ENCODE results near the gene GRID1.

GRID1 gene

DNA sequence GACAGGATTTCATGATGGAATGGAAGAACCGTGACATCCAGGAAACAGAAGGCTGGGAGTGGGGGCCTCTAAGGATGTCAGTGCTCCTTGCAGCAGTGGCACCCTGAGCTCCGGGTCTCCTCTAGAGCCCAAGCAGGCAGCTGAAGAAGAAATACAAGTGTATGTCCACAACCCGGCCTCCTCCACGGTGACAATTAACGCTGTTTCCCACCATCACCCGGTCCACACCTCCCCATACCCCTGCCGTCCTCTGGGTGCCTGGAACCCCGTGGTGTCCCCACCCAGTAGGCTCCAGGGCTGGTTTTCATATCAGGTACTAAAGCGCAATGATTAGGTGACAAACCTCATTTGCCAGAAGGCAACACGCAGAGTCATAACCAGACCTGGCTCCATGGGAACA is 30.3 kb downstream of the GRID1 start:
- no peak for DNase-seq

DNA sequence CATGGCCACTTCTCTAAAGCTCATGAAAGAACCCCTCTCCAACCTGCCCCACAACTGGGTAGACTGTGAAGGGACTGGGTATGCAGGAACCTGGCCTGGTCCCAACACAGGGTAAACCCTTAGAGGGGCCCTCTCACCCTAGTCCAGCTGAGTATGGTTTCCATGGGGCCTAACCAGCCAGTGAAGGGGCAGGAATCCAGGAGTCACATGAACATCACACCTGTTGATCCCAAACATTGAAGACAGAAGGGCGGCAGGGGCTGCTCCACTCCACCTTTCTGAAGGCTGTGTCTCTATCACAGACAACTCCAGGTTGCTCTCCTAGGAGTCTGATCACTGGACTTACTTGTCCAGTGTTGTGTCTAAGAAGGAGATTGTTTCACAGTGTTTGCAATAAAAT is 30.8 kb downstream of the GRID1 start:
- DNase-seq: no peak

DNA sequence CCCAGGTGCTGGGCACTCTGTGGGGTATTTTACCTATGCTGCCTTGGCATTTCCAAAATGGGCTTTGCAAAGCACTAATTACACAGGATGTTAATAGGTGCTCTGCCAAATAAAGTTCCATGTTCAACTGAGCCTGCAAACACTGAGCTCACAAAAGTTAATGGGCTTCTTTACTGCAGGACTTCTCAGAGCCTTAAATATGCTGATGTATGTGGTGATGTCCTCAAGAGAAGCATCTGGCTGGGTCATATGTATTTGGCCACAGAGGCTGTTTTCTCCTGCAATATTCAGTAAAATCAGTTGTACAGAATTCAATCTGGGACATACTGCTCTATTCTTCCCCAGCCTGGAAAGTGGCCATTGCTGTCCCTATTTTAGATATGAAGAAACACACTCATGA is 31.3 kb downstream of the GRID1 start:
- DNase-seq: no peak

DNA sequence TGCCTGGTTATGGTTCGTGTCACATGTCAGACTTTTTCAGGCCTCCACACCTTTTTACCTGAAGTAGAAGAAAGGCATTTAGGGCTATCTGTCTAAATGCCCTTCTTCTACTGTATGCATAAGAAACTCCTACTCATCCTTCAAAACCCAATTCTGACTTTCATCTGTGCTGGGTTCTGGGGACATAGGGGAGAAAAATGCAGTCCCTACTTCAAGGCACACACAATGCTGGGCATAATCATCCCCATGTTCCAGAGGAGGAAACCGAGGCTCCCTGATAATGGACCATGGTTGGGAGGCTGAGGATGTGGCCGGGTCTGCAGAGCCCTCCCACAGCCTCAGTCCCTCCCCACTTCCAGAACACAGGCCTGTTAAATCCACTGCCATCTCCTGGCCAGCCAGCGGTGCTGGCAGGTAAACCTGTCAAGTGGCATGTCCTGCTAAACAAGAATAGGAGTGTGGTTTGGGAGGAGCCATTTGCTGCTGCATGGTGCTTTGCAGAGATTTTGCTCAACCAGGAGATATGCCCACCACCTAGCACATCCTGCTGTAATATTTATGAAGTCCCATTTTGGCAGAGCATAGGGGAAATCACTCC is 32.0 kb downstream of the GRID1 start:
- no peak for DNase-seq

DNA sequence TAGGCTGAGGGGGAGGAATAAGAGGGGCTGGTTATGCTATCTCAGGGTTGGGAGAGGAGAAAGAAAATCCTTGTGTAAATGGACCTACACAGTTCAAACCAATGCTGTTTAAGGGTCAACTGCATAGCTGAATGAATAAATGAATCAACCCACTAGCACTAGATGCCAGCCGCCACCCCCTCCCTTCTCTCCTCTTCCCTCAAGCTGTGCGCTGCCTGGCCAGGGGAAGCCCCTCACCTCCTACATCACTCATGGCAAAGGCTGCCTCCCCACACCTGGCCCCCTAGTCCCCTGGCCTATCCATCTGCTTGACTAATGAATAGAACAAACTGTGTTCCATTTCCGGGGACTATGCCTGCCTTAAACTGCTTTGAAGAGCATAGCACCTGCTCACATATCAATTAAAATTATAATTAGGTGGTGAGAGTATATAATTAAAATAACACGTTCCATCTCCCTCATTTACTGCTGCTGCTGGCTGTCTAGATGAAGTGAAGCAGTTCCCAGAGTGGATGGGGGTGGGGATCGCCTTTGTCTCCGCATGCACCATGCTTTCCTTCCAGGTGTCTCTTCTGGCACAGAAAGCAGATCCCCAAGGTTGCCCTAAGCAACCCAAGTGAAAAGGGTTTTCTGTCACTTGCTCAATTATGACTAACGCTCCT is 32.6 kb downstream of the GRID1 start:
- no peak for DNase-seq

DNA sequence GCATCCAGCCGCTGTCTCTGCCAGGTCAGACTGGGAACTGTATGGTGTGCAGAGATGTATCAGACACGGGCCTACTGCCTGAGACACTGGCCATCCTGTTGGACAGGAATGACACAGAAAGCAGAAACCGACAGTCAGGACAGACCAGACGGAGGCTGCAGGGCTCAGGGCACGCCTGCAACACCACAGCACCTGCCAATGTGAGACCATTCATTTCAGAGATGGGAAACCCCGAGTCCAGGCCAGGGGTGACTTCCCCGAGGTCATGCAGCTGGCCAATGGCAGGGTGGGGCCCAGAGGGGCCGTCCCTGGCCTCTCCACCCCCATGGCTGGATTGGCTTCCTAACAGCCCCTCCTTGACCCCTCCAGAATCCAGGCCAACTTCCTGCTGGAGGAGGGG is 34.7 kb downstream of the GRID1 start:
- DNase-seq: no peak

DNA sequence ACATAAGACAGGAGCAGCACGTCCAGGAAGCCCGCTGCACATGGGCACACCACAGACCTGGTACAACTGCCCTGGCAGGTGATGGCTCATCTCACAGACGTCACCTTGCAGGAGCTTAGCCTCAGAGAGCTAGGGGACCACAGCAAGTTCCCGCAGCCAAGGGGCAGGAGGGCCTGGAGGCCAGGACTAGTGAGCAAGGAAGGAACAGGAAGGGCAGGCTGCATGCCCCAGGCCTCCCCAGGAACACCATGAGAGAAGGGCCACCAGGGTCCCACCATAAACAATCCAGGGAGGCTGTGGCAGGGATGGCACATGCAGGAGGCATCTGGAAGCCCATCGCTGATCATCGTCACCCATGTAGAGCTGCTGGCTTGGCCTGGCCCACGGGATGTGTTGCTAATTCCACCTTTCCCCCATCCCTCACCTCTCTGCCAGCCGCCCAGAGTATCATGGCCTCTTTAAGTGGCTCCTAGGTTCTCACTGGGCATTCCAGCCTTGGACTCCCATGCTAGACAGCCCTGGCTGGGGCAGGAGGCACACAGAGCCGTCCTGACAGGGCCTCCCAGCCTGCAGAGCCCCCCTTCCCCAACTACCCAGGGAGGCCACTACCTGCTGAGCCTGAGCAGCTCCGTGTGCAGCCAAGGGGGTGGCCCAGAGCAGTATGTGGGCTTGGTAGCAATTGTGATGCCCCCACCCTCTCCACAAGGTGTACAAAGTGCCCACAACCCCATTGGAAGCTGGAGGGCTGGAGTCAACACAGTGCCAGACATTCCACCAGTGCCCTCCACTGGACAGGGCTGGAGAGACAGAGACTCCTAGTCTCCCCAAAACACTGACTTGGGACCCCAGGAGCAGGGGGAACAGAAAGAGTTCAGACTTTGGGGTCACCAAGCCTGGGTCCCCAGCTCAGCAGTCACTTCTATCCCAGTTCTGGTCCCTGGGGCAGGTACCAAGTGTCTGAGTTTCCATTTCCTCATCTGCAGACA is 35.5 kb downstream of the GRID1 start:
- no peak for DNase-seq

DNA sequence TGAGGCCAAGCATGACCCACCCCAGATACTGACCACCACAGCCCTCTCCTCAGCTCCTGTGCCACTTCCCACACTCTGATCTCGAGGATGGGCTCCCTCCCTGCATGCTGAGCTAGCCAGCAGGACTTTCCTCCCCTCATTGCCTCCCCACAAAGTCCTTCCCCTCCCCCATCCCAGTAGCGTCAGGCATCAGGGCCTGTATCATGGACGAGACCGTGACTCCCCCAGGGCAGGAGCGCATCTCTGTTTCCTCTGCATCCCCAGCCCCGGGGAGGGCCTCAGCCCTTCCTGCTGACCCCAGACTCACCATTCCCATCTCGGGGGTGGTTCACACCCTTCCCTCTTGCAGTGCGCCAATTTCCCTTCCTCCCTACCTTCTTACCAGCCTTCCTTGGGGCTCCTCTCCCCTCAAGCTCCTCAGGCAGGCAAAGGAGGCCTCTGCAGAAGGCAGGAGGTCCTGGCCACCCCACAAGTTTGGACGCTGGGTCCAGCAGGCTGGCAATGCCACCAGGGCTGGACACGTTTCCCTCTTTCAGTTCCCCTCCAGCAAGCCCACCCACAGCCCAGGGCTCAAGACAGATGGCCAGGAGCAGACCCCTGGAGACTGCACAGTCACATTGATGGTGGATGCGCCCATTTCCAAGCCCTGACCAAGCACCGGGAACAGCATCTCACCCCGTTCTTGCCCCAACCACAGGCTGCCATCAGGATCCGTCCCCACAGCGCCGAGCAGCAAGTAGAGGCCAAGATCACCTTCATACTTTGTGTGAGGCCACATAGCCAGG is 36.5 kb downstream of the GRID1 start:
- DNase-seq: no peak

DNA sequence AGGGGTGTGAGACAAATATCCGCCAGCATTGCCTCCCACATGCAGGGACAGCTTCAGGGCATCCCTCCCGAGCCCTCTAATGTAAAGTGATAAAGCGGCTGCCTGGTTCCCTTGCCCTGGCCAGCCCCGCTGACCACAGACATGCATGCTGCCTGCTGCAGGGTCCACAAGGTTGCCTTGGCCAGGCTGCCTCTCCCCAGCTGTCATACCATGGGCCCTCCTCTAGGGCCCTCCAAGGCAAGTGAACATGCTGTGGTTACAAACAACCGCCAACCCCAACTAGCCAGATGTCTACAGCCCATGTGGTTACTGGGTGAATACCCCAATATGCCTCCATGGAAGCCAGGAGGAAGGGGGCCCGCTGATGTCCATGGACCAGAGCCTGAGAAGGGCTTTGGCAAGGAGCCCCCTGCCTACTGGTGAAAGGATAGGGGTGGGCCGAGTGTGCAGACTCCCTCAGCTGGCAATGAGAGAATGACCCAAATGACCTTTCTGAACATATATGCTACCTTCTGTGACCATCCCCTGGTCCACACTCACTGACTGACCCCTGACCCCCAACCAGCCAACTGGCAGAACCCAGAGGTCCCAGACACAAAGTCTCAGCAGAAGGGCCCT is 37.4 kb downstream of the GRID1 start:
- no peak for DNase-seq

DNA sequence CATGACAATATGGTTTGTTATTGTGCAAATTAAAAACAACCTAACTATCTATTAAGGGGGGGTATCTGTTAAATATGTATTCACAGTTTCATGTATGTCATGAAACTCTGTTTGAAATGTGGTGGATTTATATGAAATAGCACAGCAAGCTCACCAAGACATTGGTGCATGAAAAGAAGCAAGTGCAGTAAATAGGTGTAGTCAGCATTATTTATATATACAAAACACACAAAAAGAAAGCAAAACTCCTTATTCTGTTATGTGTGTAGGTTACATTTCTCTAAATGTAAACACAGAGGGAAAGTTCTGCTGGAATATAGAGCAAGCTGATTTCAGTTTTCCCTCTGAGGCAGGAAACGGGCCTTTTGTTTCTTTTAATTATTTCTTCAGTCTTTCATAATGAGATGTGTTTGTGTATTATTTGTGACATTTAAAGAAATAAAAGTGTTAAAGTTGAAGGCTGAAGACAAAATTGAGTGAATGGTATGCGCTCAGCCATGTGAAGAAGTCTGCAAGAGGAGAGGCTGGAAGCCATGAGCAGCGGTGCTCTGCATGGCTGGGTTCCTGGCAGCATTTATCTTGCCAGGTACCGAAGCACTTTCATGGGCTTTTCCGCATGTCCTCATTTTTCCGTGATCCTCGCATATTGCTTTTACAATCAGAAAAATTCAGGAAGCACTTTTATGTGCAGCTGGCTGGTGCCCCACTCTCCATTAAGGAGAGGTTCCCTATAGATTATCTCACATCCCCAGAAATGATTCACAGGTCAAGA is 38.5 kb downstream of the GRID1 start:
- DNase-seq: no peak

DNA sequence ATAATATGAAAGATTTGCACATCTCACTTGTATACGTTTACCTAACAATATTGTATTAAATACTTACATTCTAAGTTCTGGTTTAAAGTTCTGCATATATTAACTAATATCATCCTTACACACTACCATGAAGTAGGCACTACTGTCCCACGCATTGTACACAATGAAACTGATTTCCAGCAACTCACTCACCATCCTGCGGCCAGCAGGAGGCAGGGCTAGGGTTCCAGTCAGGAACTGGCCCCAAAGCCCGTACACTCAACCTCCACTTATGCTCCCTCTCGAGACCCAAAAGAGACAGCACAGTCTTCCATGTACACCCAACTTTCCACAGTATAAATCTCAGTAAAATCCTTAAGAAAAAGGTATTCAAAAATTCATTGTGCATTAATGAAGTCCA is 41.4 kb downstream of the GRID1 start:
- no peak for DNase-seq

DNA sequence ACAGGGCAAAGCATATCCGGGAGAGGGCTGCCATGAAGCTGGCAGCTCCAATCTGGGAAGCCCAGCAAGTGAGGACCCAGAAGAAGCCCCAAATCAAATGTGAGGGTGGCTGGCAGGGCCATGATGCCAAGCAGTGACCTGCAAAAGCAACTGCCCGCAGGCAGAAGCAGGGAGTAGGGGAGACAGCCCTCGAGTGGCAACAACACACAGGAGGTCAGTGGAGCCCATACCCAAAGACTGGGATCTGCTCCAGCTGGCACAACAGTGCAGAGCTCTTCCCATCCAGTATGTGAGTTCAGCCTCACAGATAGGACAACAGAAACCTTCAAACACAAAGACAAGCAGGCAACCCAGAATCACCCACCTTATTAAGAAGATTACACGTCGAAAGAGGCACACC is 45.0 kb downstream of the GRID1 start:
- DNase-seq: no peak

DNA sequence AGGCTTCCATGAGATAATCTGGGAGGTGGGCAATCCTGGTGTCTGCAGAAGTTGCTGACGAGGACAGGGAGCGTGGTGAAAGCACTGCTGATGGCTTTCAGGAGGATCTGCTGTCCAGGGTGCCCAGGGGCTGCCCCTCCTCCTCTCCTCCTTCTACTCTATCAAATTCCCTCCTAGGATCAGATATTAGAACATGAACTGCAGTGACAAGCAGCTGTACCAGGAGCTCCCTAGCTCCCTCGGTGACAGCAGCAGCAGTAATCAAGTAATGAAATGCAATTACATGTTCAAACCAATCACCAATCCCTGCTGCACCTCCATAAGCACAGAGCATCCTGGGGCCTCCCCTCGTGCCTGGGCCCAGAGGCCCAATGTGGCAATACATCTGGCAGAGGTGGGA is 46.9 kb downstream of the GRID1 start:
- no peak for DNase-seq

DNA sequence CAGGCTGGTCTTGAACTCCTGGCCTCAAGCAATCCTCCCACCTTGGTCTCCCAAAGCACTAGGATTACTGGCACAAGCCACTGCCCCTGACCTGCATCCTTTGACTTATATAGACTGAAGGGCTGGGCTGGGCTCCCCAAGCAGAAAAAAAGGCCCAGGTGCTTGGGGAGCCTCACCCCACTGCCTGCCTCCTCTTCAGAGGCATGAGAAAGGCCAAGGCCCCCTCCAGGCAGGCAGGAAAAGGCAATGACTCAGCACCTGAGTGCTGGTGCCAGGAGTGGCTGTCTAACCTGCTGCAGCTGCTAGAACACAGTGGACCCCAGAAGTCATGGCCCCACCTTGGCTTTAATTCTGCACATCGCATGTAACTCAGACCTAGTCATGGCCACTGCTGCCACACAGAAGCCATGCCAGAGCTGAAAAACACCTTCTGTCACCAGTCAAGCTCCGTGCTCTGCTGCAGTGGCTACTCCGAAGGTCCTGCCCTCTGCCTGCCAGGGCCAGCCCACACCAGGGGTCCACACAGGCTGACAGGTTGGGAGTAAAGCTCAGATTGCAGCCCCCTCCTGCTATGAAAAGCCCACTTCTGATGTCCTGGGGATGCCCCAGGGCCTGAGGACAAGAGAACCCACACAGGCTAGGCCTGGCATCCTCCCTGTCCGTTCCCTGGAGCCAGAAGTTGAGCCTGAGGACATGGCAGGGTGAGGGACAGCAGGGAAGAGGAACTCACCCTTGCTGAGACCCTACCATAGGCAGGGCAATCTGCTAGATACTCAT is 48.5 kb downstream of the GRID1 start:
- DNase-seq: no peak

DNA sequence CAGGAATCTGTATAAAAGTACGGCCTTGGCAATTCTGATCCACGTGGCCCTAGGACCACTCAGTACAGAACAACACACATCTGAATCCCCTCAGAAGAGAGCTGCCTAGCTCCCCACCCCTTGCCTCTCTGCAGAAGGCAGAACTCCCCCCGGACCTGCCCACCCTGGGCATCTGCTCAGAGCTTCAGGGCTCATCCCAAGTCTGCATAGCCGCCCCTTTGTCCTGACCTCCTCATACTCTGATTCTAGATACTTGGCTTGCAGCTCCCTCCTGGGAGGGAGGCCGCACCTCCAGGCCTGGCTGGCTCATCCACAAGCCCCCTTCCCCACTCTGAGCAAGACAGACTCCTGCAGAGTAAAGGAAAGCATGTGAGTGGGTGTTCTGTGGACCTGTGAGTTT is 49.6 kb downstream of the GRID1 start:
- DNase-seq: no peak

DNA sequence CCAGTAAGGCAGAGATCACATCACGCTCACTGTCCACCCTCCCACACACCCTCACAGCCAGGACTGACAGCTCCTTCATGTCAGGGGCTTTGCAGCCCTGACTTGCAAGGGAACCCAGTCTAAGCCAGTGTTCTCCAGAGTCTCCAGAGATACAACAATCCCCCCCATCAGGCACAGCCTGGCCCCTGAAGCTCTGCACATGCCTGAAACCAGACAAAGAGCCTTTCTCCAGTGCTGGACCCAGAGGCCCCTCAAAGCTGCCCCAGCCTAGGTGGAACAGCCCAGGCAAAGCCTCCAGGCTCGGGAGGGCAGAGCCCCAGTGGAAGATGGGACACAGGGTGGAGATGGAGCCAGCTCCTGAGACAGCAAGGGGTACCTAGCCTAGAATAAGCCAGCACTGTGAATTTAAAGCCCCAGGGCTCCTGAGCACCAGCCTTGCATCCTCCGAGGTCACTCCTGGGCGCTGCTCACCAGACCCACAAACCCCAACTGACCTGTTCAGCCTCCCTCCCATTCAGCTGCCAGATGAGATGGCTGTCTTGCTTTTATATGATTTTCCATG is 50.2 kb downstream of the GRID1 start:
- DNase-seq: no peak

DNA sequence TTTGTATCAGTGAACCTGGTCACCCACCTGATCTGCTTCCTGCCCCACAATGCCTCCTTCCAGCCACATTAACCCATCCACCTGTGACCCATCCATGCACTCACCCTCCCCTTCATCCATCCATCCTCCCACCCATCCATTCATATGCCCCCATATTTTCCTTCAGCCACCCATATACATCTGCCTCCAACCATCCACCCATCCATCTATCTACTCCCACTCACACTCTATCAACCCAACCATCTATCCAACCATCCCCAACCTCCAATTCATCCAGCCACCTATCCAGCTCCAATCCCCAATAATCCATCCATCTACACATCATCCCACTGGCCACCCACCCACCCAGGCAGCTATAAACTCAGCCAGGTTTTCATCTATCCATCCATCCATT is 51.0 kb downstream of the GRID1 start:
- DNase-seq: no peak

DNA sequence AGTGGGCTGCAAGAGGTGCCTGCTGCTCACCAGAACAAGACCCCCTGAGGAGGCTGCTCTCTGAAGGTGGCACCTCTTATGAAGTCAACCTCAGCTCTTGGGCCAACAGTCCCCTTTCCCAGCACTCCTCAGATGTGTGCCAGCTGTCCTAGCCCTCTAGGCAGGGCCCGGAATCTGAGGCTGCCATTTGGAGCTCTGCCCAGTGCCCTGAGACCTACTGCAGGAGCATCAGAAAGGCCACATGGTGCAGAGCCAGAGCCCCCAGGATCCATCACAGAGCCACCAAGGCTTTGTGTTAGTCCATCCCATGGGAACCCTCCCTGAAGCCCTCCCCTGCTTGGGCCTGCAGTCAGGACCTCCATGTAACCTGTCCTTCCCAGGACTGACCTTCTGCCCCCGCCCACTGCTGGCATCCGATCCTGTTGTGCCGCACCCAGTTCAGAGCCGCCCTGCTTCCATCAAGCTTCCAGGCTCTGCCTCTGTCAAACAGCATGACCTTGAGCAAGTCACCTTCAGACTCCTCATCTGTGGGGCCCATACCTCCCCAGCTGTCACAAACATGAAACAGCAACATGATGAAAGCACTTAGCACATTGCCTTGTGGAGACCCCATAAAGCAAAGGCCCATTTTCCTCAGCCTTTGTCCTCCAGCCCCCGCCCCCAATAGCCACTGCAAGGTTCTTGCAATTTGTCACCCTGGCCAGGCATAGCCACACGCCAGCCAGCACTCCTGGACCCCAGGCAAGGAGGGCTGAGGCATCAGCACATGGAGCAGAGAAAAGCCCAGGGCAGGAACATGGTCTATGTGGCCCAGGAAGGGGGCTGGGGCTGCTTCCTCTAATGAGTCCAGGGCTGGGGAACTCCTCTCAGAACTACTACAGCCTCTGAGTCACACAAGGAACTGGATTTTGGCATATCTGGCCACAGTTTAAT is 51.7 kb downstream of the GRID1 start:
- no peak for DNase-seq

DNA sequence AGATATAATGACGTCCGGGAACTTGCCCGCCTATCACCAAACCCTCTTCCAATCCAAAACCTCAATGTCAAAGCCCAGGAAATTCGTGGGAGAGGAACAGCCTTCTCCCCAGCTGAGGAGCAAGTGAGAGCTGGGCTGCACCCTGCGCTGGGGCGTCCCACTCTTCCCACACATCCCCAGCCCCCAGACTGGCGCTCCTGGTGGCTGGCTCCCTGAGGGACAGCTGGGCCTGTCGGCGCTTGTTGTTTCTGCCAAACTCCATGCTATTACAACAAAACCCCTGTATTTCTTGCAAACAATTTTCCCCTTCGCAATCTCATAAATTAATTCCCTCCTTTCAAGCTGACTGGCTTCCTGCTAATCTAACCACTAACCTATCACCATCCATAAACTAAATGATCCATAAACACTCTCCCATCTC is 53.0 kb downstream of the GRID1 start:
- DNase-seq: no peak
